Breast epithelium (tissue), 3 donors: ENCODE data around the gene SIM2.

Experiments
- CTCF ChIP-seq, 3 donors: fragments of 450-650 bp; IDR thresholded peaks; one replicate each; pipeline ENCODE4 v1.5.1; 2016 to 2017; ENCODE audit warnings: antibody characterized with exemption in 3 of 3, mild to moderate bottlenecking in 3 of 3, moderate library complexity in 3 of 3
- POLR2AphosphoS5 ChIP-seq, 3 donors: sonication (generic); formaldehyde crosslinking; IDR thresholded peaks; one replicate each; pipeline ENCODE4 v1.6.1; 2017; ENCODE audit warnings: antibody characterized with exemption in 3 of 3

GRCh38 chr21:36780861-36781260 is 81.9 kb downstream of the SIM2 start:
- no peak for TF ChIP-seq CTCF (IDR thresholded peaks at IDR 0.05)
- no peak for TF ChIP-seq POLR2AphosphoS5 (IDR thresholded peaks at IDR 0.05)
